ENCODE data around the gene BACH2.

Gene BACH2

GRCh38 chr6:90148867-90149266 lies 147.8 kb downstream of the BACH2 start:
- no peak for TF ChIP-seq EZH2phosphoT487 (conservative IDR thresholded peaks at IDR 0.05; ENCODE audit: low read length)
- TF ChIP-seq, protein P1, sequence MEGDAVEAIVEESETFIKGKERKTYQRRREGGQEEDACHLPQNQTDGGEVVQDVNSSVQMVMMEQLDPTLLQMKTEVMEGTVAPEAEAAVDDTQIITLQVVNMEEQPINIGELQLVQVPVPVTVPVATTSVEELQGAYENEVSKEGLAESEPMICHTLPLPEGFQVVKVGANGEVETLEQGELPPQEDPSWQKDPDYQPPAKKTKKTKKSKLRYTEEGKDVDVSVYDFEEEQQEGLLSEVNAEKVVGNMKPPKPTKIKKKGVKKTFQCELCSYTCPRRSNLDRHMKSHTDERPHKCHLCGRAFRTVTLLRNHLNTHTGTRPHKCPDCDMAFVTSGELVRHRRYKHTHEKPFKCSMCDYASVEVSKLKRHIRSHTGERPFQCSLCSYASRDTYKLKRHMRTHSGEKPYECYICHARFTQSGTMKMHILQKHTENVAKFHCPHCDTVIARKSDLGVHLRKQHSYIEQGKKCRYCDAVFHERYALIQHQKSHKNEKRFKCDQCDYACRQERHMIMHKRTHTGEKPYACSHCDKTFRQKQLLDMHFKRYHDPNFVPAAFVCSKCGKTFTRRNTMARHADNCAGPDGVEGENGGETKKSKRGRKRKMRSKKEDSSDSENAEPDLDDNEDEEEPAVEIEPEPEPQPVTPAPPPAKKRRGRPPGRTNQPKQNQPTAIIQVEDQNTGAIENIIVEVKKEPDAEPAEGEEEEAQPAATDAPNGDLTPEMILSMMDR (IDR thresholded peaks at IDR 0.05; ENCODE audit: insufficient read depth, low read length, poor library complexity, severe bottlenecking) = no peak
- Histone ChIP-seq H3K9ac (ENCODE audit: low read length) (no peak overlapping the region), H3K4me3 (ENCODE audit: insufficient read depth, low read length, poor library complexity, severe bottlenecking) (no peak overlapping the region), H3K9me2 (replicated peaks; ENCODE audit: insufficient read depth, low read length) (no peaks in the 10 kb centered on the region), H3F3A (ENCODE audit: insufficient read depth) (0 out of 2 replicates have a peak, but pooled peaks cover 5% of the 10 kb centered on the region), H3K4me2 (ENCODE audit: low read depth, low read length, poor library complexity, severe bottlenecking) (no peak overlapping the region), H3K79me2 (ENCODE audit: insufficient read depth, low read length) (no peaks in the 10 kb centered on the region), H3K27me3 (ENCODE audit: low read length) (no peaks in the 10 kb centered on the region), H4K20me1 (ENCODE audit: low read depth, low read length) (0 out of 2 replicates have a peak, but pooled peaks cover 8% of the 10 kb centered on the region), H2AFZ (ENCODE audit: low read depth, low read length, severe bottlenecking) (no peak overlapping the region), H3K27ac (ENCODE audit: low read depth, low read length) (no peak overlapping the region), H3K9me3 (ENCODE audit: insufficient read depth, low read length) (no peaks in the 10 kb centered on the region), H3K36me3 (ENCODE audit: low read length) (0 out of 2 replicates have a peak, but pooled peaks cover 4% of the 10 kb centered on the region)

DNA sequence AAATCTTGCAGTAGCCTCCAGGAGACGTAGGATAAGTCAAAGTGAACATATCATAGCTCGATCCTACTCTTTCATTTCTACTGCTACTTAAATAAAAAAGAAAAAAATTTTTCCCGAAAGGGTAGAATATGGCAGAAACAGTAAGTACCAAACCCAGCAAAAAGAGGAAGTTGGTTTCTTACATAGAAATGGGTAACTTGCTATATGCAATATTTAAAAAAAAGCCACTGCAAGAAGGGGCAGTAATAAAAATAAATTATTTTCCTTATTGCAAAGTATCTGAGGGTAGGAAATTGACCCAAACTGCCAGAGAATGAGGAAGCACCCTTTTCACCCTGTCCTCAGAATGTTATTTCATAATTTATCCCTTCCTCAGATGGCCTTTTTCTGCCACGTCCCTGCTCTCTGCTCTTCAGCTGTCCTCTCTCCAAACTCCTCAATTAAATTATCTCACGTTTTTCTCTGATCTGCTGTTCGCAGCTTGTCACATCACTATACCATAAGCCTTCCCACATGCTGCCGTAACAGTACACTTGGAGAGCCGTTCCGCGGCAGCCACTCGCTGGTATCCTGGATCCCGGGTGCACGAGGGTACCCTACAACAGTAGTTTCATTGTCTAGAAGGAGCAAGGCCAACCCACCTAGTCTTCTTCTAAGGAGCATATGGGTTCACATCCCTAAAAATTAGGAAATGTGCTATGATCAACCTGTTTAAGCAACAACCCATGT lies 149.6 kb downstream of the BACH2 start:
- H3K27ac ChIP-seq (ENCODE audit: low read depth, low read length) = no peak overlapping the region
- H4K20me1 ChIP-seq (ENCODE audit: low read depth, low read length) = no peaks in the 10 kb centered on the region
- no peaks in the 10 kb centered on the region for H3K79me2 ChIP-seq (ENCODE audit: insufficient read depth, low read length)
- H3K9ac ChIP-seq (ENCODE audit: low read length) = no peak overlapping the region
- H3K36me3 ChIP-seq (ENCODE audit: low read length) = 0 out of 2 replicates have a peak, but pooled peaks cover 4% of the 10 kb centered on the region
- no peaks in the 10 kb centered on the region for H3F3A ChIP-seq (ENCODE audit: insufficient read depth)
- no peak overlapping the region for H3K4me3 ChIP-seq (ENCODE audit: insufficient read depth, low read length, poor library complexity, severe bottlenecking)
- no peaks in the 10 kb centered on the region for H3K9me2 ChIP-seq (replicated peaks; ENCODE audit: insufficient read depth, low read length)
- no peaks in the 10 kb centered on the region for H3K9me3 ChIP-seq (ENCODE audit: insufficient read depth, low read length)
- no peak overlapping the region for H2AFZ ChIP-seq (ENCODE audit: low read depth, low read length, severe bottlenecking)
- TF ChIP-seq EZH2phosphoT487 (conservative IDR thresholded peaks at IDR 0.05; ENCODE audit: low read length) = no peak
- TF ChIP-seq, protein P1 (IDR thresholded peaks at IDR 0.05; ENCODE audit: insufficient read depth, low read length, poor library complexity, severe bottlenecking) = no peak
- H3K27me3 ChIP-seq (ENCODE audit: low read length) = no peaks in the 10 kb centered on the region
- H3K4me2 ChIP-seq (ENCODE audit: low read depth, low read length, poor library complexity, severe bottlenecking) = peak overlapping the region; percentile 38

- Histone ChIP-seq H3K9me3 (ENCODE audit: insufficient read depth, low read length) (no peaks in the 10 kb centered on the region), H3K9ac (ENCODE audit: low read length) (no peak overlapping the region), H2AFZ (ENCODE audit: low read depth, low read length, severe bottlenecking) (no peak overlapping the region), H3K9me2 (replicated peaks; ENCODE audit: insufficient read depth, low read length) (no peaks in the 10 kb centered on the region), H3K27me3 (ENCODE audit: low read length) (no peaks in the 10 kb centered on the region), H3K79me2 (ENCODE audit: insufficient read depth, low read length) (no peaks in the 10 kb centered on the region), H4K20me1 (ENCODE audit: low read depth, low read length) (no peaks in the 10 kb centered on the region), H3F3A (ENCODE audit: insufficient read depth) (no peaks in the 10 kb centered on the region), H3K27ac (ENCODE audit: low read depth, low read length) (no peak overlapping the region), H3K36me3 (ENCODE audit: low read length) (0 out of 2 replicates have a peak, but pooled peaks cover 4% of the 10 kb centered on the region), H3K4me3 (ENCODE audit: insufficient read depth, low read length, poor library complexity, severe bottlenecking) (no peak overlapping the region), H3K4me2 (ENCODE audit: low read depth, low read length, poor library complexity, severe bottlenecking) (no peak overlapping the region)
- TF ChIP-seq EZH2phosphoT487 (conservative IDR thresholded peaks at IDR 0.05; ENCODE audit: low read length) = no peak
- TF ChIP-seq, protein P1 (IDR thresholded peaks at IDR 0.05; ENCODE audit: insufficient read depth, low read length, poor library complexity, severe bottlenecking) = no peak
Measured at GRCh38 chr6:90146024-90146423, 150.6 kb downstream of the BACH2 start.
